GM18505 (cell line): ENCODE measurements around the gene NCS1.

ENCODE experiments used
- ATAC-seq: cut with Tn5 transposase; IDR thresholded peaks from one replicate; pipeline ENCODE4 v1.9.1; 2021; ENCODE audit not compliant: unreplicated experiment
- POLR2A ChIP-seq: IDR thresholded peaks from 4 replicates; pipeline ENCODE4 v1.6.1; 2011; ENCODE audit warnings: borderline replicate concordance; ENCODE audit not compliant: insufficient read depth, insufficient read length; ENCODE audit errors: extremely low read depth

NCS1 gene

GRCh38 chr9:130260816-130261765 is 88.9 kb downstream of the NCS1 start:
- ATAC-seq: no peak

GRCh38 chr9:130262061-130262745 is 90.0 kb downstream of the NCS1 start:
- no peak for ATAC-seq
- TF ChIP-seq POLR2A: no peak

More at GRCh38 chr9:130260816-130261765, 88.9 kb downstream of the NCS1 start:
- TF ChIP-seq POLR2A: no peak

GRCh38 chr9:130262771-130263170 is 90.6 kb downstream of the NCS1 start:
- ATAC-seq: no peak
- TF ChIP-seq POLR2A: no peak

GRCh38 chr9:130263601-130264413 is 91.6 kb downstream of the NCS1 start:
- no peak for ATAC-seq
- TF ChIP-seq POLR2A: no peak

- no peak for TF ChIP-seq POLR2A
- no peak for ATAC-seq
These were observed 92.5 kb downstream of the NCS1 start for GRCh38 chr9:130264414-130265350.

GRCh38 chr9:130265431-130266235 is 93.4 kb downstream of the NCS1 start, which contains the start of gene HMCN2:
TSS of gene HMCN2 (plus strand) at chr9:130265760. CDS start at chr9:130265879, 119 bp downstream.
- no peak for TF ChIP-seq POLR2A
- ATAC-seq: no peak

GRCh38 chr9:130266236-130267098 is 94.3 kb downstream of the NCS1 start:
- ATAC-seq: no peak
- TF ChIP-seq POLR2A: no peak

GRCh38 chr9:130267930-130268329 is 95.7 kb downstream of the NCS1 start:
- no peak for TF ChIP-seq POLR2A
- ATAC-seq: no peak

- no peak for TF ChIP-seq POLR2A
- no peak for ATAC-seq
These were observed 96.5 kb downstream of the NCS1 start for GRCh38 chr9:130268521-130269211.

- no peak for ATAC-seq
- TF ChIP-seq POLR2A: no peak
These were observed 99.3 kb downstream of the NCS1 start for GRCh38 chr9:130271473-130271872.
